ENCODE data around the gene IL32.
"Not testable (repeated sequence)": the region's sequence is repeated elsewhere in the genome, so short reads cannot be mapped to it uniquely, and the experiment has no call there.

IL32 gene

GRCh38 chr16:3053330-3053710 lies 12.1 kb upstream of the IL32 start:
- not testable (repeated sequence) for DNase-seq

GRCh38 chr16:3054965-3055733 lies 10.3 kb upstream of the IL32 start:
- no peak for DNase-seq

DNA sequence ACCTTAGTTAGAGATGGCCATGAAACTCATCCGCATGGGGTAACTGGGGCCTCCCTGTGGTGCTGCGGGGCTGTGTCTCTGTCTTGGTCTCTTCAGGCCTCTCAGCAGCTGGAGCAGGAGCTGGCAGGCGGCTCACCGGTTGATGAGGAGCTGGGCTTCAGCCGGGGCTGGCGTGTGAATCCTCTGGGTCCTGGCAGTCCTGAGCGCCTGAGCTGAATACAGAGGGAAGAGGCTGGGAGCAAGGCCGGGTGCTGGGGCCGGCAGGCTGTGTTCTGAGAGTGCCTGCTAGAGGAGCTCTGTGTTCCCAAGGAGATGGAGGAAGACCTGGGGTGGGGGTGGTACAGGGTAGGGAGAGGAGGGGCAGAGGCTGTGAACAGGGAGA lies 9.7 kb upstream of the IL32 start:
- not testable (repeated sequence) for DNase-seq

- DNase-seq = no peak
Observed at GRCh38 chr16:3056336-3057180, 8.9 kb upstream of the IL32 start.

- no peak for DNase-seq
Observed at GRCh38 chr16:3057181-3058138, 8.0 kb upstream of the IL32 start.

GRCh38 chr16:3058139-3059030 lies 7.1 kb upstream of the IL32 start:
- DNase-seq = no peak

- DNase-seq = no peak
Observed at GRCh38 chr16:3059041-3059722, 6.3 kb upstream of the IL32 start.

- no peak for DNase-seq
Observed at GRCh38 chr16:3059723-3060242, 5.7 kb upstream of the IL32 start.

GRCh38 chr16:3060339-3061127 lies 4.9 kb upstream of the IL32 start:
- no peak for DNase-seq

DNA sequence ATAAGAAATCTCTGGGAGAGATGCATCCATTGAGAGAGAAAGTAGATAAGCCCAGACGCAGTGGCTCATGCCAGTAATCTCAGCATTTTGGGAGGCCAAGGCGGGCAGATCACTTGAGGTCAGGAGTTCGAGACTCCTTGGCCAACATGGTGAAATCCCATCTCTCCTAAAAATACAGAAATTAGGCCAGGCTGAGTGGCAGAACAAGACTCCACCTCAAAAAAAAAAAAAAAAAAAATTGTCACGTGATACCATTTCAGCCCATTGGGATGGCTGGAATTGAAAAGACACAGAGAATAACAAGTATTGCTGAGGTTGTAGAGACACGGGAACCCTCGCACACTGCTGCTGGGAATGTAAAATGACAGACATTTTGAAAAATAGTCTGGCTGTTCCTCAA lies 2.9 kb upstream of the IL32 start:
- DNase-seq = no peak

DNA sequence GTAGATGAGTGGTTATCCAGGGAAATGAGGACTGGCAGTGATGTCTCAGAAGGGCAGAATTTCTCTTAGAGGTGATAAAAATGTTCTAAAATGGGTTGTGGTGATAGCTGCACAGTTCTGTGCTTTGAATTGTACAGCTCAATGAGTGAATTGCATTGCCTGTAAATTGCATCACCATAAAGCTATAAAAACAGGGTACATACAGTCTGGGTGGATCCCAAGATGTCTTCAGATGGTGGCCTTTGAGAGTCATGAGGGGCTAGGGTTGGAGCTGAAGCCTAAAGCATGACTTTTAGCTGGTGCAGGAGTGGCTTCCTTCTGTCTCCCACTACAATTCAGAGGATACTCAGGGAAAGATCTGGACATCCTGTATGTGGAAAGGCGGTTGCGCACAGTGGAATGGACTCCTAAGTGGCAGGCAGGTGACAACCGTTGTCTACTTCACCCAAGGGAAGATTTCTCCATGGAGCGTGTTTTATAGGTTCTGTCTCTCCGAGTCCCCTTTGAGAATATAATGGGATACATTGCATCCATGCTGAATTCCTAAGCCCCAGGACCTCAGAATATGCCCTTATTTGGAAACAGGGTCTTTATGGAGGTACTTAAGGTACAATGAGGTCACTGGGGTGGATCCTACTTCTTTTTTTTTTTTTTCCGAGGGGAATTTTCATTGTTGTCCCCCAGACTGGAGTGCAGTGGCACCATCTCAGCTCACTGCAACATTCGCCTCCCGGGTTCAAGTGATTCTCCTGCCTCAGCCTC lies 1.6 kb upstream of the IL32 start:
- DNase-seq = no peak

DNA sequence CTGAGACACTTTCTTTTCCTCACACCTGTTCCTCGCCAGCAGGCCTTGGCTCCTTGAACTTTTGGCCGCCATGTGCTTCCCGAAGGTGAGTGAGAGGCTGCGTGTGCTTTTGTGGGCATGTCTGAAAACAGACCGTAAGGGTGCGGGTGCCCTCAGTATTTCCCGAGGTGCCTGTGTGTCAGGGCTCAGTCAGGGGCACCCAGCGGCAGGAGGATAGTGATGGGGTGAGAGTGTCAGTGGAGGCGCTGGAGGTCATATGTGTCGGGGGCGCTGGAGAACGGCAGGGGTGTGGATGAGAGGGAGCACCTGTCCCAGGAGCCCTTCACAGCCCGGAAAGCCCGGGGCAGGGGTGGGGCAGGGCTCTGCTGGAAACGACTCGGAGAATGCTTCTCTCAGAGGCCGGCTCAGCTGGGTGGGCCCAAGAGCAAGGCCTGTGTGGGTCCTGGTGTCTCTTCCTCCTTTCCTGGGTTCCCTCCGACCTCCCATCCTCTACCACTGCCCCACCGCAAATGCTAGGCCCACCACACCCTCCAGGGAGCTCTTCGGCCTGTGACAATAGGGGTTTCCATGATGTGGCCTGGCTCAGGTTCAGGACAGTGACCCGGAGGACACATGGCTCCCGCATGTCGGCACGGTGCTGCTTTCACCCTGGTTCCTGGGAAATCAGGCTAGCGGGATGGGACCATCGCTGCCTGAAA lies 451 bp downstream of the IL32 start:
- DNase-seq = no peak

DNA sequence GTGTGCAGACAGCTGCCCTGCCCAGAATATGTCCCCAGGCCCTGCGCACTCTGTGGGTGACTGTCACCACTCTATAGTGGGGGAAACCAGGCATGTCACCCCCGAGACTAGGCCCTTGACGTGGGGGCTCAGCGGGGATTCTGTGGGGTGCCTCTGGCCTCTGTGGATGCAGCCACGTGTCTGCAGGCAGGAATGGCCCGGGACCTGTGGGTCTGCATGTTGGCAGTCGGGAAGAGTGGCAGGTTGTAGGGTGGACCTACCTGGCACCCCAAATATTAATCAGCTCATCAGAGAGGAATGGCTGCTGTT lies 954 bp downstream of the IL32 start:
- no peak for DNase-seq

DNA sequence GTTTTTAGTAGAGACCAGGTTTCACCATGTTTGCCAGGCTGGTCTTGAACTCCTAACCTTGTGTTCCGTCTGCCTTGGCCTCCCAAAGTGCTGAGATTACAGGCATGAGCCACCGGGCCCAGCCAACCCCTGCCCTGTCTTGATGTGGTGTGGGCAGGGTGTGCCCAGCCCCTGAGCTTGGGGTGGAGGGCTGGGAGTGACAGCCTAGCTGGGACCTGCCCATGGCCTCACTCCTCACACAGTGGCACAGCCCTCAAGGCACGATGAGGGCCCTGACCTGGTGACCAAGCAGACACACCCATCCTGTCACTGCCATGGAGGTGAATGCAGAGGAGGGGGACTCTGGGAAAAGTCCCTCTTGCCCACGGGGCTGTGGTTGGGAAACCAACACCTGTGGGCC lies 3.0 kb downstream of the IL32 start:
- no peak for DNase-seq

- not testable (repeated sequence) for DNase-seq
Observed at GRCh38 chr16:3069146-3069545, 3.7 kb downstream of the IL32 start.

GRCh38 chr16:3070608-3071111 lies 5.2 kb downstream of the IL32 start:
- no peak for DNase-seq

GRCh38 chr16:3071655-3072054 lies 6.2 kb downstream of the IL32 start:
- DNase-seq = no peak

DNA sequence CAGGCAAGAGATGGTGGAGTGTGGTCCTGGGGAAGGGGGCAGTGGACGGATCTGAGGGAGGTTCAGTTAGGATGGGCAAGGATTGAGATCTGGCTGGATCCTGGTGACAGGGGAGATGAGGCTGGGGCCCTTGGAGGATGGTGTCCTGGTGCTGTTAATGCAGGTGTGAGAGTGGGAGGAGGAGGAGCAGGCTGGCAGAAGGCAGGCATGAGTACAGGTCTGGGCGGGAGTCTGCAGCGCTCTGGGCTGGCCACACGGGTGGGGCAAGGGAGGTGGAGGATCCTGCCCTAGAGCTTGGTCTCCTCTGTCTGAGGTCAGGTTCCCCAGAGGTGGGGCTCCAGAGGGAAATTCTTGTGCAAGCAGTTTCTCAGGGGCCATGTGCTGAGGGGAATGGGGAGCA lies 6.7 kb downstream of the IL32 start:
- not testable (repeated sequence) for DNase-seq

Measured in NCI-H1694 (cell line).